Epidermal melanocyte (primary cell): Measurements from ENCODE around the gene LRP8.

Experiments used
- DNase-seq: peaks from one replicate; pipeline ENCODE4 v3.0.0; 2011; ENCODE audit warnings: low spot score; ENCODE audit not compliant: insufficient read length

Gene LRP8

DNA sequence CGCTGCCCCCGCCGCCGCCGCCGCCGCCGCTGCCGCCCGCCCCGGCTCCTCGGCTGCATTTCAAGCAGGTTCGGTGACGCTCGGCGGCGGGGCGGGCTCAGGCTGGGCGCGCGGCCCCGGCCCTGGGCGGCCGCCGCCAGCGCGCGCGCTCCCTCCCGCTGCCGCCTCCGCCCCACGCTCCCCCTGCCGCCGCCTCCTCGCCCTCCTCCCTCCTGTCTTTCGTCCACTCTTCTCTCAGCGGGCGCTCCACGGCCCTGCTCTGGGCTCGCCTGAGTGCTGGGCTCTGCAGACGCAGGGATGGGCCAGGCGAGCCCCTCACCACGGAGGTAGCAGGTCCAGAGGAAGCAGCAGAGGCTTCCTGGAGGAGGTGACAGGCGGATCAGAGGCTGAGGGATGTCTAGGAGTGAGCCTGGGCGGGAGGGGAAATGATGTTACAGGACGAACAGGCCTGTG lies at the start of gene LRP8:
Gene LRP8 (minus strand): TSS at position 62 of the 453 bp plus-strand sequence. CDS start 158 bp downstream, outside the sequence.
- DNase-seq = peak; percentile 59

DNA sequence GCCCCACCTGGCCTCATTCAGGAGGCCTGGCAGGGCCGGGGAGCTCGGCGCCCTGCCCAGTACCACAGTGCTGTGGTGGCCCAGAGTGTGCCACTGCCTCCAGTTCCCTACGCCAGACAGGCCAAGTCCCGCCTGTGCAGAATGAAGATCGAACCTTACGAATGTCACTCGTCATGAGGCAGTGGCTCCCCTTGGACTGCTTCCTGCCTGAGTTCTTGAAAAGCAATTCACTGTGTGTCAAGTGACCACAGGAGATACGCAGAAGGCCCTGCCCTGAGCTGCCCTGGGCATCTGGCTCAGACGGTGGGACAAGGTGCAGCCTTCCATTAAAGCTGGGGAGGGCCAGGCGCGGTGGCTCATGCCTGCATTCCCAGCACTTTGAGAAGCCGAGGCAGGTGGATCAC lies 49.6 kb upstream of the LRP8 start:
- no peak for DNase-seq

- DNase-seq = no peak
These were observed 49.0 kb upstream of the LRP8 start for GRCh38 chr1:53376742-53377437.

DNA sequence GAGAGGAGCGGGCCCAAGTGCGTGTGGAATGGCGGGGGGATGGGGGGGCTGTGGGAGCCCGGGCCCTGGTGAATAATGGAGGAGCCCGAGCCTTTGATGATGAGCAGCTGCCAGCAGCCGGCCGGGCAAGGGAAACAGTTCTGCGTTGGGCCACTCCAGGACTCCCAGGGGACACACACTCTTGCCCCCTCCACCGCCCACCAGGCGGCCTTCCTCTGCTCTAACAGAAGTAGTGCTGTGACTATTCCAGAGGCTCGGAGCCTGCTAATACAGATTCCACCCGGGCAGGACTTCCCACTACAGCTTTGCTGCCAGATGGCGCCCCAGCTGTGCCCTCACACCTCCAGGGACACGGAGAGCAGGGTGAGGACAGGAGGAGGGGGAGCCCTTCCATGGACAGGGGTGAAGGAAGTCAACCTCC lies 48.2 kb upstream of the LRP8 start:
- no peak for DNase-seq

DNA sequence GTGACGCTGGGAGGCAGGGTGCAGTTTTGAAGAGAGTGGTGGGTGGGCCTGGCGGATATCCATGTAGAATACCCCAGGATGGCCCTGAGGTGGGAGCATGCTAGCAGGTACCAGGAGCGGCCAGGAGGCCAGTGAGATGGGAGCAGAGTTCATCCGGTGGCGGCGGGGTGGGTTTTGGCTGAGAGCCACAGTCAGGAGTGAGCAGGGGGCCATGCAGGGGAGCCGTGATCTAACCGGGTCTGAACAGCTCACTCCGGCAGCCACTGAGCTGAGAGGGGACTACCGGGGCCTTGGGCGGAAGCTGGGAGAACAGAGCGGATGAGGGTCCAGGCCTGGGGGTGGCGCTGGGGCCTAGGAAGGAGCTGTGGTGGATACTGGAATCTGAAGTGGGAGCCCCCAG lies 47.6 kb upstream of the LRP8 start:
- DNase-seq = no peak

- no peak for DNase-seq
These were observed 45.4 kb upstream of the LRP8 start for GRCh38 chr1:53373246-53373645.

DNA sequence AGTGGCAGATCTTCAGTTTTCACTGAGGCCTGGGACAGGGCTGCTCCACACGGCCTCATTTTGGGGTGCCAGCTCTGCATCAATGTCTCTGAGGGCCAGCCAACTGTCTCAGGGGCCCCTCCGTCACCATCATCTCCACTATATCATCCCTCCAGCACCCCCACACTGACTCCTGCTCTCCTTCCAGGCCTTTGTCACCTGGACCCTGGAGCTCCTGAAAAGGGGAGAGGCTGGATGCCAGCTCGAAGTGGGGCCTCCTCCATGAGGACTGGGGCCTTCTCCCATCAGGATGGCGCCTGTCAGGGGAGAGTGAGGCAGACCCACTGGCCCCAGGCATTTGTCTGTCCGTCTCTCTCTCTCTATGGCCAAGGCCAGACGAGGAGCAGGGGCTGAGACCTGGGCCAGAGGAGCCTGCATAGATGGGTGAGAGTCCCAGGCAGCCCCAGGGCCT lies 44.7 kb upstream of the LRP8 start:
- DNase-seq = no peak

GRCh38 chr1:53371851-53372250 lies 44.0 kb upstream of the LRP8 start:
- DNase-seq = no peak

DNA sequence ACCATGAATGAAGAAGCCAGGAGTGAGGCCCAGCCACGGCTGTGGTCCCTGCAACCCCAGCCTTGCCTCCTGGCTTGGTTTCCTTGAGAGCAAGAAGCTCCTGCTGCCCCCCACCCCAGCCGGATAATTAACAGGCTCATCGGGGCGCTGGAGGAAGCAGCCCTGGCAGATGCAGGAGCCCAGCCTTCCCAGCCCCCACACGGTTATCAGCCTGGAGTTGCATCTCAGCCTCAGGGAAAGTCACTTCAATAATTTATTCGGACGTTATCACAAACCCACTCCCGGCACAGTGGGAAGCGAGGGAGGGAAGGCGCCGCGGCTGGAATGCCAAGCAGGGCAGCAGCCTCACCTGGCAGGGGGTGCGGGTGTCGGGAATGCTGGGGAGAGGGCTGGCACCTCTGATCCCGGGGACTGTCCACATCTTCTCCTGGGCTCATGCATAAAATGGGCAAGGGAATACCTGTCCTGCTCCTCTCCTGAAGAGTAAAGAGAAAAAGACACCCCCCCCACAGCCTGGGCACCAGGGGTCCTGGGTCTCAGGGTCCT lies 43.3 kb upstream of the LRP8 start:
- no peak for DNase-seq

- no peak for DNase-seq
These were observed 42.6 kb upstream of the LRP8 start for GRCh38 chr1:53370369-53370961.

DNA sequence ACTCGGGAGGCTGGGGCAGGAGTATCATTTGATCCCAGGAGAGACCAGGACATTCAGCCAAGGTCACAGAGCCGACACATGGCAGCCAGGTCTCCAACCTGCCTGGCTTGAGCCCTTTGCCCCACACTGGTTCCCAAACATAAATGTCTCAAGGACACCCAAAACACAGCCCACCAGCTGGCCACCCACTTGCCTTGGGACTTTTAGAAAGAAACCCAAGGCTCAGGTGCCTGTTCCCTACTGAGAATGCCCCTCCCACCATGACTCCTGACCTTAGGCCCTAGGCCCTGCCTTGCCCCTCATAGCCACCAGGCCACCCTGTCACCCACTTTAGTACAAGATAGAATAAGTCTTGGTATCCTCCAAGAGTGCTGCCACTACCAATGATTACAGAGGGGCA lies 41.9 kb upstream of the LRP8 start:
- no peak for DNase-seq

- DNase-seq = no peak
These were observed 41.3 kb upstream of the LRP8 start for GRCh38 chr1:53369034-53369750.

- no peak for DNase-seq
These were observed 40.6 kb upstream of the LRP8 start for GRCh38 chr1:53368314-53369033.

GRCh38 chr1:53367503-53368313 lies 39.8 kb upstream of the LRP8 start:
- no peak for DNase-seq

DNA sequence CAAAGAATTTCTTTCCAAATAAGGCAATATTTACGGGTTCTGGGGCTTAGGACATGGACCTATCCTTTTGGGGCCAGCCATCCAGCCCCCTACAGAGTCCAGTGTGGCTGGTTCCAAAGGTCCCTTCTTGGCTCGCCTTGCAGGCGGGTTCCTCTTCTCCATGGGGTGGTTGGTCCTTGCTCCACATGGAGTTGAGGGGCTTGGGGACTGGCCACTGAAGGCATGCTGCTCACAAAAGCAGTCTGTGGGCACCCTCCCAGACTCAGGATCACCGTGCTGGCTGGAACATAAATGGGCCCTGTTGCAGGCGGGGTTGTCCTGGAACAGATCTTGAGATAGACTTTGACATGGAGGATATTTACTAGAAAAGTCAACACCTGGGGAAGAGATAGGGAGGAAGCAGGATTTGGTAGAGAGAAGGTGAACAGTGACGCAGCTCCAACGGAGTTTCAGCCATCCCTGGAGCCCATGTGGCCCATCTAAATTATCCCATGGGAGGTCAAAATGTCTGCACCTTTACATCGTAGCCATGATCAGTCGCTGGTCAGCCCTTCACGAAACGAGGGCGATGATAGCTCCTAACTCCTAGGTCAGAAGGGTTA lies 39.1 kb upstream of the LRP8 start:
- no peak for DNase-seq

- no peak for DNase-seq
These were observed 37.7 kb upstream of the LRP8 start for GRCh38 chr1:53365437-53366063.

GRCh38 chr1:53362851-53363642 lies 35.2 kb upstream of the LRP8 start:
- DNase-seq = no peak

- no peak for DNase-seq
These were observed 34.4 kb upstream of the LRP8 start for GRCh38 chr1:53362270-53362669.

DNA sequence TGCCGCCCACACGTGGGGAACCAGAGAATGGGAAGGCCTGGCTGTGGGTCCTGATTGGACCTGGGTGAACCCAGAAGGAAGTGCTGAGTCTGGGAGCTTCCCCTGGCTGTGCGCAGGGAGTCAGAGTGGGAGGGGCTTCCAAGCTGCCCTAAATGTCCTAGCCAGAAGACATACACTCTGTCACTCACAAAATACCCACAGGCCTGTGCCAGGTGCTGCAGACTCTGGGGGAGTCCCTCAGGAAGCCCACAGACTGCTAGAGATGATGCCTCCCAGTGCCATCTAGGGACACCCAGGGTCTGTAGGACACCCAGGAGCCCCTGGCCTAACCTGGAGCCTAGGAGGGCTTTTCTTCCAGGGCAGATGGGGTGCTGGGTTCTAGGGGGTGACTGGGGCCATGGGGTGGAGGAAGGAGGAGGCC lies 33.7 kb upstream of the LRP8 start:
- no peak for DNase-seq
